ENCODE measurements around the gene FKBP5.
A peak's percentile ranks its signal among the peaks of the same experiment; 100 is the strongest.
"Not testable (repeated sequence)": the region's sequence is repeated elsewhere in the genome, so short reads cannot be mapped to it uniquely, and the experiment has no call there.

Gene FKBP5

GRCh38 chr6:35626401-35626800 lies 62.3 kb downstream of the FKBP5 start:
- DNase-seq (ENCODE audit: insufficient read length, low spot score) (no peak), FAIRE-seq (no peak)

- FAIRE-seq: peak; percentile 16
- peak; percentile 26 for DNase-seq (ENCODE audit: insufficient read length, low spot score)
These were observed 64.2 kb downstream of the FKBP5 start for GRCh38 chr6:35624341-35625070.

- FAIRE-seq (no peak), DNase-seq (ENCODE audit: insufficient read length, low spot score) (no peak)
These were observed 66.4 kb downstream of the FKBP5 start for GRCh38 chr6:35622283-35622682.

GRCh38 chr6:35620706-35621105 lies 68.0 kb downstream of the FKBP5 start:
- no peak for FAIRE-seq
- DNase-seq (ENCODE audit: insufficient read length, low spot score): no peak

GRCh38 chr6:35613762-35614161 lies 75.0 kb downstream of the FKBP5 start:
- DNase-seq (ENCODE audit: insufficient read length, low spot score): no peak
- FAIRE-seq: no peak

- FAIRE-seq (no peak), DNase-seq (ENCODE audit: insufficient read length, low spot score) (no peak)
These were observed 77.5 kb downstream of the FKBP5 start for GRCh38 chr6:35611240-35611639.

- FAIRE-seq: no peak
These were observed 77.9 kb downstream of the FKBP5 start for GRCh38 chr6:35610830-35611229.

GRCh38 chr6:35609588-35609987 lies 79.1 kb downstream of the FKBP5 start:
- DNase-seq (ENCODE audit: insufficient read length, low spot score) (no peak), FAIRE-seq (no peak)

More at GRCh38 chr6:35610830-35611229, 77.9 kb downstream of the FKBP5 start:
- no peak for DNase-seq (ENCODE audit: insufficient read length, low spot score)

- FAIRE-seq (no peak), DNase-seq (ENCODE audit: insufficient read length, low spot score) (no peak)
These were observed 81.0 kb downstream of the FKBP5 start for GRCh38 chr6:35607517-35608233.

- FAIRE-seq (no peak), DNase-seq (ENCODE audit: insufficient read length, low spot score) (no peak)
These were observed 83.1 kb downstream of the FKBP5 start for GRCh38 chr6:35605600-35605999.

GRCh38 chr6:35603326-35604202 lies 85.2 kb downstream of the FKBP5 start:
- DNase-seq (ENCODE audit: insufficient read length, low spot score): no peak
- no peak for FAIRE-seq

GRCh38 chr6:35602133-35602946 lies 86.4 kb downstream of the FKBP5 start:
- FAIRE-seq (no peak), DNase-seq (ENCODE audit: insufficient read length, low spot score) (no peak)

GRCh38 chr6:35601331-35602132 lies 87.2 kb downstream of the FKBP5 start:
- no peak for FAIRE-seq
- DNase-seq (ENCODE audit: insufficient read length, low spot score): peak; percentile 59

GRCh38 chr6:35600659-35601125 lies 88.0 kb downstream of the FKBP5 start:
- FAIRE-seq (no peak), DNase-seq (ENCODE audit: insufficient read length, low spot score) (no peak)

GRCh38 chr6:35599761-35600658 lies 88.7 kb downstream of the FKBP5 start:
- no peak for FAIRE-seq
- no peak for DNase-seq (ENCODE audit: insufficient read length, low spot score)

- not testable (repeated sequence) for FAIRE-seq; DNase-seq (ENCODE audit: insufficient read length, low spot score)
These were observed 90.1 kb downstream of the FKBP5 start for GRCh38 chr6:35598621-35599020.

GRCh38 chr6:35596448-35597442 lies 92.0 kb downstream of the FKBP5 start:
- FAIRE-seq: peak; percentile 66

More at GRCh38 chr6:35596448-35597442, 92.0 kb downstream of the FKBP5 start:
- DNase-seq (ENCODE audit: insufficient read length, low spot score): peak; percentile 74
